Endothelial cell of umbilical vein (primary cell): ENCODE results near the gene SNCG. TPM values are rescaled to one million over a fixed set of nuclear protein-coding genes. Genes with fewer than 3 reads are reported as not detected.

ENCODE experiments used
- BruUV-seq: library from RNA; stranded (reverse); fragments of 400-500 nt; replicated peaks from 2 replicates; lab custom pipeline; 2021; lab: Mats Ljungman, UMichigan
- CTCF ChIA-PET: fragments of 300-600, 350-600 bp; sonication (Branson Sonifier 250); formaldehyde crosslinking; loops from one replicate; lab custom pipeline; 2021; ENCODE audit warnings: antibody characterized with exemption, inconsistent platforms; lab: Charles Lee
- POLR2A ChIA-PET: fragments of 300-600, 350-600 bp; sonication (Branson Sonifier 250); formaldehyde crosslinking; loops from one replicate; lab custom pipeline; 2021; ENCODE audit warnings: antibody characterized with exemption, inconsistent platforms; lab: Charles Lee
- DNase-seq: peaks from one replicate; pipeline ENCODE4 v3.0.0-alpha.2; 2011; ENCODE audit warnings: low read depth, low spot score
- FAIRE-seq: peaks from 2 replicates; lab custom pipeline; 2011; peaks lifted over from hg19 to GRCh38; lab: Jason Lieb, UNC
- H2AFZ ChIP-seq: 2 replicates; pipeline ENCODE4 v1.6.0; 2012; ENCODE audit warnings: low read depth, low read length, control low read depth, inconsistent platforms
- H3K27ac ChIP-seq: 2 replicates; pipeline ENCODE4 v1.5.1; 2011; ENCODE audit warnings: low read depth, mild to moderate bottlenecking, control low read depth, low read length, moderate library complexity; ENCODE audit not compliant: insufficient read depth
- H3K27me3 ChIP-seq, 2 experiments: 2 replicates each; pipeline versions ENCODE4 v1.6.0 to v1.6.1; 2011; ENCODE audit warnings: low read length in 2 of 2, mixed read lengths in 1 of 2; ENCODE audit not compliant: control insufficient read depth in 2 of 2, insufficient read depth in 2 of 2
- H3K36me3 ChIP-seq, 2 experiments: 2 replicates in 1 of 2; 3 replicates in 1 of 2; pipeline ENCODE4 v1.5.1; 2011; ENCODE audit warnings: low read length in 2 of 2, mild to moderate bottlenecking in 1 of 2, moderate library complexity in 1 of 2; ENCODE audit not compliant: control insufficient read depth in 2 of 2, insufficient read depth in 2 of 2; ENCODE audit errors: extremely low read depth in 1 of 2
- H3K4me1 ChIP-seq: 3 replicates; pipeline ENCODE4 v1.5.1; 2011; ENCODE audit warnings: mild to moderate bottlenecking, low read length; ENCODE audit not compliant: control insufficient read depth, insufficient read depth; ENCODE audit errors: extremely low read depth
- H3K4me2 ChIP-seq: 2 replicates; pipeline ENCODE4 v1.6.1; 2011; ENCODE audit warnings: low read length, control low read depth, mixed read lengths; ENCODE audit not compliant: insufficient read depth
- H3K4me3 ChIP-seq, 3 experiments: fragments of 200-600 bp in 1 of 3; sonication (generic), shearing (Covaris generic) in 1 of 3; replicated peaks in 1 of 3; 2 replicates each; pipeline ENCODE4 v1.5.1; 2011 to 2016; ENCODE audit warnings: control low read depth in 3 of 3, low read length in 3 of 3, mild to moderate bottlenecking in 2 of 3, inconsistent platforms in 1 of 3, low read depth in 1 of 3, moderate library complexity in 1 of 3; ENCODE audit not compliant: insufficient read depth in 1 of 3
- H3K79me2 ChIP-seq: 2 replicates; pipeline ENCODE4 v1.6.0; 2012; ENCODE audit warnings: low read length, inconsistent platforms; ENCODE audit not compliant: control insufficient read depth, insufficient read depth
- H3K9ac ChIP-seq: replicated peaks from 2 replicates; pipeline ENCODE3; 2011; ENCODE audit warnings: low read length, control low read depth; ENCODE audit not compliant: insufficient read depth; ENCODE audit errors: extremely low read depth
- H3K9me1 ChIP-seq: replicated peaks from 3 replicates; pipeline ENCODE4 v1.6.0; 2011; ENCODE audit warnings: mild to moderate bottlenecking, low read length; ENCODE audit not compliant: control insufficient read depth, insufficient read depth; ENCODE audit errors: extremely low read depth
- H3K9me3 ChIP-seq: replicated peaks from 2 replicates; pipeline ENCODE4 v1.5.1; 2012; ENCODE audit warnings: low read length, inconsistent platforms; ENCODE audit not compliant: control insufficient read depth, insufficient read depth
- H4K20me1 ChIP-seq: replicated peaks from 2 replicates; pipeline ENCODE3; 2011; ENCODE audit warnings: mild to moderate bottlenecking, low read length; ENCODE audit not compliant: control insufficient read depth, insufficient read depth; ENCODE audit errors: extremely low read depth
- EZH2 ChIP-seq: IDR thresholded peaks from 2 replicates; pipeline ENCODE4 v1.6.1; 2012; ENCODE audit warnings: borderline replicate concordance, low read depth, mild to moderate bottlenecking, moderate library complexity, low read length, inconsistent platforms; ENCODE audit not compliant: severe bottlenecking
- FOS ChIP-seq: IDR thresholded peaks from 2 replicates; pipeline ENCODE4 v1.6.1; 2011; ENCODE audit warnings: mild to moderate bottlenecking, low read length, moderate library complexity, borderline replicate concordance; ENCODE audit not compliant: insufficient read depth
- GATA2 ChIP-seq: IDR thresholded peaks from 2 replicates; pipeline ENCODE4 v1.7.0; 2011; ENCODE audit warnings: low read depth, mild to moderate bottlenecking, moderate library complexity, mixed read lengths, low read length; ENCODE audit not compliant: insufficient read length, insufficient read depth
- JUN ChIP-seq: IDR thresholded peaks from 2 replicates; pipeline ENCODE4 v1.6.1; 2011; ENCODE audit warnings: borderline replicate concordance, low read depth; ENCODE audit not compliant: insufficient read length, insufficient read depth
- MAX ChIP-seq: IDR thresholded peaks from 2 replicates; pipeline ENCODE4 v1.6.1; 2011; ENCODE audit not compliant: insufficient read depth, insufficient read length
- MYC ChIP-seq: IDR thresholded peaks from one replicate; pipeline ENCODE4 v1.6.1; 2011; ENCODE audit warnings: mild to moderate bottlenecking, low read depth, low read length
- POLR2A ChIP-seq: IDR thresholded peaks from 2 replicates; pipeline ENCODE4 v1.6.1; 2012; ENCODE audit warnings: low read depth, mild to moderate bottlenecking, control low read depth, low read length
- POLR2AphosphoS5 ChIP-seq: IDR thresholded peaks from 2 replicates; pipeline ENCODE4 v1.6.1; 2012; ENCODE audit warnings: low read depth, mild to moderate bottlenecking, control low read depth, low read length, moderate library complexity; ENCODE audit not compliant: insufficient read depth
- dilution Hi-C: fragments of 300-500 bp; cut with MboI; formaldehyde crosslinking; loops from one replicate; pipeline ENCODE4 v1.15.0; 2019; ENCODE audit warnings: low sequenced_read_pairs; ENCODE audit not compliant: extremely low pct_ligation_motif_present
- intact Hi-C: fragments of 100-400 bp; cut with micrococcal nuclease; formaldehyde crosslinking; loops from one replicate; pipeline ENCODE4 v1.10.0; 2022
- polyA plus RNA-seq, 4 experiments: library from polyadenylated mRNA; depleted of rRNA in 3 of 4; stranded (reverse) in 3 of 4; unstranded in 1 of 4; fragments of >200 nt; gene quantifications; 2 replicates each; pipeline versions ENCODE4 v1.2.1 to v1.2.3, GENCODE V29; 2011 to 2012; ENCODE audit warnings: missing spikeins in 1 of 4
- total RNA-seq: library from RNA; stranded (reverse); gene quantifications from 2 replicates; pipeline ENCODE4 v1.2.3, GENCODE V29; 2021
- TF ChIP-seq, protein P1 (sequence below), 2 donors: IDR thresholded peaks; 1 replicate in 1 of 2; 2 replicates in 1 of 2; pipeline ENCODE4 v1.5.1; 2011; ENCODE audit warnings: low read length in 2 of 2, mild to moderate bottlenecking in 2 of 2, moderate library complexity in 2 of 2, control low read depth in 1 of 2, inconsistent platforms in 1 of 2, low read depth in 1 of 2; ENCODE audit not compliant: insufficient read depth in 1 of 2; ENCODE audit errors: extremely low read depth in 1 of 2

SNCG gene
- total and polyA plus RNA-seq, 2 donors (not counting 3 experiments of a cell fraction or from before 2014, with no cell fraction given) = 31.4 to 60.8 TPM

DNA sequence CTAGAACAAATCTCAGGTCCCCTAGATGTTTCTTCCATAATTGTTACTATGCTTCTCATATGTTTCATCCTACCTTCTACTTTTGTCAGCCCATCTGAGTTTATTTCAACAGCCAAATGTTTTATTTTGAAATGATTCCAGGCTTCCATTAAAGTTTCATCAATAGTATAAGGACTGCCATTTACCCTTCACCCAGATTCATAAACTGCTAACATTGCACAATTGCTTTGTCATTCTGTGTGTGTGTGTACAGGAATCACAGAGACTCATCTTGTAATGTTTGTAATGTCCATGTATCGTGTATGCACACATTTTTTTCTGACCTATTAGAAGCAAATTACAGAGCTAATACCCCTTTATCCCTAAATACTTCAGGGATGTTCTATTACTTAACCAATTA is 26.5 kb upstream of the SNCG start:
- Histone ChIP-seq H3K9me1 (no peaks in the 10 kb centered on the region), H3K79me2 (no peaks in the 10 kb centered on the region), H3K4me2 (no peak overlapping the region), H3K9ac (no peak overlapping the region), H3K27ac (no peak overlapping the region), H3K4me3 (no peak overlapping the region), H4K20me1 (no peaks in the 10 kb centered on the region), H3K36me3 (peaks cover 17 to 31% of the 10 kb centered on the region in 2 experiments), H3K27me3 (no peaks in the 10 kb centered on the region), H2AFZ (no peak overlapping the region), H3K9me3 (no peaks in the 10 kb centered on the region), H3K4me1 (no peaks in the 10 kb centered on the region)
- DNase-seq = no peak
- CTCF ChIA-PET = interaction anchor here (1.0 to 1.1 kb wide), 3 partner anchors 29 to 35 kb away, joined by 3 to 7 read pairs (median 3); no protein-coding TSS in a partner anchor
- TF ChIP-seq MYC = no peak
- TF ChIP-seq FOS = no peak
- TF ChIP-seq JUN = no peak
- no peak for TF ChIP-seq GATA2
- no peak for TF ChIP-seq MAX
- no peak for TF ChIP-seq POLR2AphosphoS5
- no peak for TF ChIP-seq EZH2
- TF ChIP-seq POLR2A = no peak
- TF ChIP-seq, protein P1, sequence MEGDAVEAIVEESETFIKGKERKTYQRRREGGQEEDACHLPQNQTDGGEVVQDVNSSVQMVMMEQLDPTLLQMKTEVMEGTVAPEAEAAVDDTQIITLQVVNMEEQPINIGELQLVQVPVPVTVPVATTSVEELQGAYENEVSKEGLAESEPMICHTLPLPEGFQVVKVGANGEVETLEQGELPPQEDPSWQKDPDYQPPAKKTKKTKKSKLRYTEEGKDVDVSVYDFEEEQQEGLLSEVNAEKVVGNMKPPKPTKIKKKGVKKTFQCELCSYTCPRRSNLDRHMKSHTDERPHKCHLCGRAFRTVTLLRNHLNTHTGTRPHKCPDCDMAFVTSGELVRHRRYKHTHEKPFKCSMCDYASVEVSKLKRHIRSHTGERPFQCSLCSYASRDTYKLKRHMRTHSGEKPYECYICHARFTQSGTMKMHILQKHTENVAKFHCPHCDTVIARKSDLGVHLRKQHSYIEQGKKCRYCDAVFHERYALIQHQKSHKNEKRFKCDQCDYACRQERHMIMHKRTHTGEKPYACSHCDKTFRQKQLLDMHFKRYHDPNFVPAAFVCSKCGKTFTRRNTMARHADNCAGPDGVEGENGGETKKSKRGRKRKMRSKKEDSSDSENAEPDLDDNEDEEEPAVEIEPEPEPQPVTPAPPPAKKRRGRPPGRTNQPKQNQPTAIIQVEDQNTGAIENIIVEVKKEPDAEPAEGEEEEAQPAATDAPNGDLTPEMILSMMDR (IDR thresholded peaks at IDR 0.05; ENCODE audit: extremely low read depth in 1 of 2, insufficient read depth in 1 of 2, low read depth in 1 of 2, low read length in 2 of 2) = no peak
- no peak for FAIRE-seq
- BruUV-seq = no TSS peak
- dilution Hi-C loops = no loop called here
- POLR2A ChIA-PET = no interaction called here
- intact Hi-C loops = no loop called here
